ENCODE measurements around the gene PHLPP1.
A peak's percentile ranks its signal among the peaks of the same experiment; 100 is the strongest.
"Not testable (repeated sequence)": the region's sequence is repeated elsewhere in the genome, so short reads cannot be mapped to it uniquely, and the experiment has no call there.

The PHLPP1 gene

DNA sequence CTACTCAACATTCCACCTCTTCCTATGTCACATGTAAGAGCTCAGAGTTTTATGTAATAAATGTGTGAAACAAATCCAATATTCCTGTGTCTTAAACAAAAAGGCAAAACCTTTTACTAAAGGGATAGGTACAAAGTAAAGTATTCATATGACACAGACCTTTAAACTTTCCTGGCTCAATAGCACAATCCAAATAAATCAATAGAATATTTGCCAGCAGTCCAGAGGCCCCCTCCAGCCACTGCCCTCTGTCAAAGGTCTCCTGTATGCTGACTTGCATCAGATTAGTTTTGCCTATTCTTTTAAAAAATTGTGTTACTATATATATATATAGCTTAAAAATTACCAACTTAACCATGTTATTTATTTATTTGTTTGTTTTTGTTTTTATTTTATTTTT lies 17.7 kb upstream of the PHLPP1 start:
- Histone ChIP-seq H3K4me1 (ENCODE audit: control insufficient read depth in 1 of 2, insufficient read depth in 2 of 2, low read length in 2 of 2) (no peaks in the 10 kb centered on the region), H3K9ac (ENCODE audit: low read depth in 1 of 2, low read length in 2 of 2) (no peak overlapping the region), H3K4me3 (ENCODE audit: low read depth in 1 of 2, low read length in 2 of 2) (no peak overlapping the region), H3K27ac (ENCODE audit: low read depth, low read length) (no peak overlapping the region), H3K36me3 (ENCODE audit: control insufficient read depth in 1 of 2, insufficient read depth in 2 of 2, low read length in 2 of 2) (no peaks in the 10 kb centered on the region), H3K9me3 (ENCODE audit: control insufficient read depth in 1 of 2, low read length in 2 of 2) (no peaks in the 10 kb centered on the region), H3K27me3 (ENCODE audit: control insufficient read depth in 1 of 2, insufficient read depth in 2 of 2, low read length in 2 of 2) (no peaks in the 10 kb centered on the region)

DNA sequence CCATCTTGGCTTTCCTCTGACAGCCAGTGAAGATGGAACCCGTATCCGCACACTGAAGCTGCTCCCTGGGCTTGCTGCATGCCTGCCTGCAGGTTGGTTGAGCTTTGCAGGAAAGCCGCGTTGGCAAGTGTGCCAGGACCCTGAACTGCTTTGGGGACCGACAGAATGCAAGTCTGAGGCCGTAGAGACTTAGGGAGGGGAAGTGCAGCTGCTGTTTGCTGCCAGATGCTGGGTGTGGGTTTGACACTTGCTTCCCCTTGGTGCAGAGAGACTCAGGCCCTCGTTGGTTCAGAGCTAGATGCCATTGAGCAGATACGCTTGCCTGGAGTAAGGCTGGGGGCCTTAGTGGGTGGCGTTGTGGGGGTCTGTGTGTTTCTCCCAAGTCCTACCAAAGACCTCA lies 13.1 kb upstream of the PHLPP1 start:
- H3K4me1 ChIP-seq (ENCODE audit: control insufficient read depth in 1 of 2, insufficient read depth in 2 of 2, low read length in 2 of 2): no peaks in the 10 kb centered on the region
- no peaks in the 10 kb centered on the region for H3K36me3 ChIP-seq (ENCODE audit: control insufficient read depth in 1 of 2, insufficient read depth in 2 of 2, low read length in 2 of 2)
- no peaks in the 10 kb centered on the region for H3K9me3 ChIP-seq (ENCODE audit: control insufficient read depth in 1 of 2, low read length in 2 of 2)
- no peak overlapping the region for H3K4me3 ChIP-seq (ENCODE audit: low read depth in 1 of 2, low read length in 2 of 2)
- no peaks in the 10 kb centered on the region for H3K27me3 ChIP-seq (ENCODE audit: control insufficient read depth in 1 of 2, insufficient read depth in 2 of 2, low read length in 2 of 2)
- no peak overlapping the region for H3K9ac ChIP-seq (ENCODE audit: low read depth in 1 of 2, low read length in 2 of 2)
- H3K27ac ChIP-seq (ENCODE audit: low read depth, low read length): no peak overlapping the region

DNA sequence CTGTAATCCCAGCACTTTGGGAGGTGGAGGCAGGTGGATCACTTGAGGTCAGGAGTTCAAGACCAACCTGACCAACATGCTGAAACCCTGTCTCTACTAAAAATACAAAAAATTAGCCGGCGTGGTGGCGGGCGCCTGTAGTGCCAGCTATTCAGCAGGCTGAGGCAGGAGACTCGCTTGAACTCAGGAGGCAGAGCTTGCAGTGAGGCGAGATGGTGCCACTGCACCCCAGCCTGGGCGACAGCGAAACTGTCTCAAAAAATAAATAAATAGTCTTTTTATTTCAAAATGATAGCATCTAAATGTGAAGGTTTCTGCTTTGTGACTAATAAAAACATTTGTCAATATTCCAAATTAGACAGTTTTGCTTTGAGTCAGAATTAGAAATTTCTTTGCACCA lies 8.5 kb upstream of the PHLPP1 start:
- not testable (repeated sequence) for H3K9ac ChIP-seq (ENCODE audit: low read depth in 1 of 2, low read length in 2 of 2); H3K9me3 ChIP-seq (ENCODE audit: control insufficient read depth in 1 of 2, low read length in 2 of 2); H3K36me3 ChIP-seq (ENCODE audit: control insufficient read depth in 1 of 2, insufficient read depth in 2 of 2, low read length in 2 of 2); H3K27me3 ChIP-seq (ENCODE audit: control insufficient read depth in 1 of 2, insufficient read depth in 2 of 2, low read length in 2 of 2); H3K4me3 ChIP-seq (ENCODE audit: low read depth in 1 of 2, low read length in 2 of 2); H3K4me1 ChIP-seq (ENCODE audit: control insufficient read depth in 1 of 2, insufficient read depth in 2 of 2, low read length in 2 of 2); H3K27ac ChIP-seq (ENCODE audit: low read depth, low read length)

DNA sequence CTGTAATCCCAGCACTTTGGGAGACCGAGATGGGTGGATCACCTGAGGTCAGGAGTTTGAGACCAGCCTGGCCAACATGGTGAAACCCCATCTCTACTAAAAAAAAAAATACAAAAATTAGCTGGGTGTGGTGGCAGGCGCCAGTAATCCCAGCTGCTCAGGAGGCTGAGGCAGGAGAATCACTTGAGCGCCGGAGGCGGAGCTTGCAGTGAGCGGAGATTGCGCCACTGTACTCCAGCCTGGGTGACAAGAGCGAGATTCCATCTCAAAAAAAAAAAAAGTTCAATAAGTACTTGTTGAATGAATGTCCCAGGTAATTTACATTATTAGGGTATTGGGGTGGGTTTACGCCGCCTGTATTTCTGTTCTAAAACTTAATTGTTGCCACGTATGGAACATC lies 5.4 kb upstream of the PHLPP1 start:
- not testable (repeated sequence) for H3K36me3 ChIP-seq (ENCODE audit: control insufficient read depth in 1 of 2, insufficient read depth in 2 of 2, low read length in 2 of 2); H3K4me1 ChIP-seq (ENCODE audit: control insufficient read depth in 1 of 2, insufficient read depth in 2 of 2, low read length in 2 of 2); H3K27me3 ChIP-seq (ENCODE audit: control insufficient read depth in 1 of 2, insufficient read depth in 2 of 2, low read length in 2 of 2); H3K4me3 ChIP-seq (ENCODE audit: low read depth in 1 of 2, low read length in 2 of 2); H3K9me3 ChIP-seq (ENCODE audit: control insufficient read depth in 1 of 2, low read length in 2 of 2); H3K27ac ChIP-seq (ENCODE audit: low read depth, low read length); H3K9ac ChIP-seq (ENCODE audit: low read depth in 1 of 2, low read length in 2 of 2)

DNA sequence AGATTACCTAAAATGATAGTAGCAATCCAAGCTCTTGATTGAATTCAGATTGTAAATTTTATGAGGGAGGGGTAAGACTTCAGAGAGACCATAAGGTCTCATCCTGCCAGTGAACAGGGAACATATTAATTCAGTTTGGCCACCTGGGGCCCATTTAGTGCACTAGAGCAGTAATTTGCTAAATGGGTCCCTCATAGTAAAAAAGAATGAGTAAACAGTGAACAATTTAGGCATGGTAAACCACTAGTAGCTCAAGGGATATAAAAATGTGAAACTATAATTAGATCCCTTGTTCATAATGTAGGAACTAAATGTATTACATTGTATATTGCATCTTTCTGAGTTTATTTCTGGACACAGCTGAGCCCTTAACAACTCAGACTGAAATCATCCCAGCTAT lies 4.9 kb upstream of the PHLPP1 start:
- Histone ChIP-seq H3K4me3 (ENCODE audit: low read depth in 1 of 2, low read length in 2 of 2) (no peak overlapping the region), H3K4me1 (ENCODE audit: control insufficient read depth in 1 of 2, insufficient read depth in 2 of 2, low read length in 2 of 2) (peaks cover 4% of the 10 kb centered on the region in 2 donors), H3K9ac (ENCODE audit: low read depth in 1 of 2, low read length in 2 of 2) (no peak overlapping the region), H3K36me3 (ENCODE audit: control insufficient read depth in 1 of 2, insufficient read depth in 2 of 2, low read length in 2 of 2) (no peaks in the 10 kb centered on the region), H3K9me3 (ENCODE audit: control insufficient read depth in 1 of 2, low read length in 2 of 2) (no peaks in the 10 kb centered on the region), H3K27me3 (ENCODE audit: control insufficient read depth in 1 of 2, insufficient read depth in 2 of 2, low read length in 2 of 2) (no peaks in the 10 kb centered on the region), H3K27ac (ENCODE audit: low read depth, low read length) (no peak overlapping the region)

DNA sequence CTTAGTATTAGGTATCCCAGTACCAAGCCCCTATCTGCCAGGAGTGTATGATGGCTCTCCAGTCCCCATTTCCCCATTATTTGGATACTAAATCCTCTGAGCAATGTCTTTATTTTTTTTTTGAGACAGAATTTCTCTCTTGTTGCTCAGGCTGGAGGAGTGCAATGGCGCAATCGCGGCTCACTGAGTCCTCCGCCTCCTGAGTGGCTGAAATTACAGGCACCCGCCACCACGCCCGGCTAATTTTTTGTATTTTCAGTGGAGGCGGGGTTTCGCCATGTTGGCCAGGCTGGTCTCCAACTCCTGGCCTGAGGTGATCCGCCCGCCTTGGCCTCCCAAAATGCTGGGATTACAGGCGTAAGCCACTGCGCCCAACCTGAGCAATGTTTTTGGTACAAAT lies 3.6 kb upstream of the PHLPP1 start:
- Histone ChIP-seq H3K9ac (ENCODE audit: low read depth in 1 of 2, low read length in 2 of 2) (no peak overlapping the region), H3K9me3 (ENCODE audit: control insufficient read depth in 1 of 2, low read length in 2 of 2) (no peaks in the 10 kb centered on the region), H3K4me1 (ENCODE audit: control insufficient read depth in 1 of 2, insufficient read depth in 2 of 2, low read length in 2 of 2) (peaks cover 4% of the 10 kb centered on the region in 2 donors), H3K4me3 (ENCODE audit: low read depth in 1 of 2, low read length in 2 of 2) (no peak overlapping the region), H3K27ac (ENCODE audit: low read depth, low read length) (no peak overlapping the region), H3K27me3 (ENCODE audit: control insufficient read depth in 1 of 2, insufficient read depth in 2 of 2, low read length in 2 of 2) (no peaks in the 10 kb centered on the region), H3K36me3 (ENCODE audit: control insufficient read depth in 1 of 2, insufficient read depth in 2 of 2, low read length in 2 of 2) (no peaks in the 10 kb centered on the region)

DNA sequence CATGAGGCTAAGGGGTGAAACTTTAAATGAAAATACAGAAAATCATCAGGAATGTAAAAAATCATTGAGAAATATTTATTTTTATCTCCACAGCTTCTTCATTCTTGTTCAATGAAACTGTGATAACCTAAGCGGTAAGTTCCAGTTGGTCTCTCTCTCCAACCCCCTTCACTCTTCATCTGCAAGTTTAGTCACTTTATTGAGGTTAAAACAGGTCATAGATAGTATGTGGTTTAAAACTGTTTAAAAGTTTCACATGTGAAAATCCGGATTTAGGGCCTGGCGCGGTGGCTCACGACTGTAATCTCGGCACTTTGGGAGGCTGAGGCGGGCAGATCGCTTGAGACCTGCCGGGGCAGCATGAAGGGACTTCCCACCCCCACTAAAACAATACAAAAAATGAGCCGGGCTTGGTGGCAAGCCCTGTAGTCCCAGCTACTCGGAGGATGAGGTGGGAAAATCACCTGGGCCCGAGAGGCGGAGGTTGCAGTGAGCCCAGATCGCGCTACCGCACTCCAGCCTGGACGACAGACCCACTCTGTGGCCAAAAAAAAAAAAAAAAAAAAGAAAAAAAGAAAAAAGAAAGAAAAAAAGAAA lies 1.6 kb upstream of the PHLPP1 start:
- Histone ChIP-seq H3K27ac (ENCODE audit: low read depth, low read length) (no peak overlapping the region), H3K36me3 (ENCODE audit: control insufficient read depth in 1 of 2, insufficient read depth in 2 of 2, low read length in 2 of 2) (no peaks in the 10 kb centered on the region), H3K4me1 (ENCODE audit: control insufficient read depth in 1 of 2, insufficient read depth in 2 of 2, low read length in 2 of 2) (peaks cover 4 to 11% of the 10 kb centered on the region in 2 donors), H3K9ac (ENCODE audit: low read depth in 1 of 2, low read length in 2 of 2) (no peak overlapping the region), H3K4me3 (ENCODE audit: low read depth in 1 of 2, low read length in 2 of 2) (no peak overlapping the region), H3K9me3 (ENCODE audit: control insufficient read depth in 1 of 2, low read length in 2 of 2) (no peaks in the 10 kb centered on the region), H3K27me3 (ENCODE audit: control insufficient read depth in 1 of 2, insufficient read depth in 2 of 2, low read length in 2 of 2) (no peaks in the 10 kb centered on the region)

DNA sequence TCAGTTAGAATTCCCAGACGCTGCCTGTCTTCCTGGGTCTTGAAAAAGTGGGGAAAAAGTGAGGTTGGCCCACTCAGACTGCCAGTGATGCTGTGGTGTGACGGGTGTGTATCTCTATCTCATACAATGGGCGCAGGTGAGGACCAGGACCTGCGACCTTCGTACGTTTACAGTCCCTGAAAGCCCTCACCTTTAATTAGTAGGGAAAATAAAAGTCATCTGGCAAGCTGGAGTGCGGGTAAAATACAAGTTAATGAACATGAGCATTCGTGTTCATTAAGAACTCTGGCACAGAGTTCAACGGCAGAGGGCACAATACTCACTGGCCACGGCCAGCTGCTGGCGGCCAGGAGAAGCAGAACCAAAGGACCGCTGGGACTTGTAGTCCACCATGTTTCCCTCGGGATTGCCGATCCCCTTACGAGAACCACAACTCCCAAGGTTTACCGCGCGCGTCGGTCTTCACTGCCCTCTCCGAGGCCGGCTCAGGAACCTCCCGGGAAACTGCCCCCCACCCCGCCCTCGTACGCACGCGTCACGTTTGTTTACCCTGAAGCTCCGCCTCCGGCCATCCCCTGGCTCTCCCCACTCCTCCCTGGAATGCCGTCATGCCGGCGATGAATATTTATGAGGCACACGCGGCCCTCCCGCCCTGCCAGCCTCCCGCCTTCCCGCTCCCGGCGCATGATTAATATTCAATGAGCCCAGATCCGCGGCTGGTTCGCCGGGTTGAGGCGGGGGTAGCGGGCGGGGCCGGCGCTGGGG lies 488 bp upstream of the PHLPP1 start:
- Histone ChIP-seq H3K27me3 (ENCODE audit: control insufficient read depth in 1 of 2, insufficient read depth in 2 of 2, low read length in 2 of 2) (no peaks in the 10 kb centered on the region), H3K9ac (ENCODE audit: low read depth in 1 of 2, low read length in 2 of 2) (peak overlapping the region; percentile 62 to 64)

DNA sequence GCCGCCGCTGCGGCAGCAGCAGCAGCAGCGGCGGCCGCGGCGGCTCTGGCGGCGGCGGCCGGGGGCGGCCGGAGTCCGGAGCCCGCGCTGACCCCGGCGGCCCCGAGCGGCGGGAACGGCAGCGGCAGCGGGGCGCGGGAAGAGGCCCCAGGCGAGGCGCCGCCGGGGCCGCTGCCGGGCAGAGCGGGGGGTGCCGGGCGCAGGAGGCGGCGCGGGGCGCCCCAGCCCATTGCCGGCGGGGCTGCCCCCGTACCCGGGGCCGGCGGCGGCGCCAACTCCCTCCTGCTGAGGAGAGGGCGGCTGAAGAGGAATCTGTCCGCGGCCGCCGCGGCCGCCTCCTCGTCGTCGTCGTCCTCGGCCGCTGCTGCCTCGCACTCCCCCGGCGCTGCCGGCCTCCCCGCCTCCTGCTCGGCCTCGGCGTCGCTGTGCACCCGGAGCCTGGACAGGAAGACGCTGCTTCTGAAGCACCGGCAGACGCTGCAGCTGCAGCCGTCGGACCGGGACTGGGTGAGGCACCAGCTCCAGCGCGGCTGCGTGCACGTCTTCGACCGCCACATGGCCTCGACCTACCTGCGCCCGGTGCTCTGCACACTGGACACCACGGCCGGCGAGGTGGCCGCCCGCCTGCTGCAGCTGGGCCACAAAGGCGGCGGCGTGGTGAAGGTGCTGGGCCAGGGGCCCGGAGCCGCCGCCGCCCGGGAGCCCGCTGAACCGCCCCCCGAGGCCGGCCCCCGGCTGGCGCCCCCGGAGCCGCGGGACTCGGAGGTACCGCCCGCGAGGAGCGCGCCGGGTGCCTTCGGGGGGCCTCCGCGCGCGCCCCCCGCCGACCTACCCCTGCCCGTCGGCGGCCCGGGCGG lies 646 bp downstream of the PHLPP1 start:
- Histone ChIP-seq H3K9ac (ENCODE audit: low read depth in 1 of 2, low read length in 2 of 2) (peak overlapping the region; percentile 61 to 84), H3K27ac (ENCODE audit: low read depth, low read length) (peak overlapping the region; percentile 94), H3K9me3 (ENCODE audit: control insufficient read depth in 1 of 2, low read length in 2 of 2) (no peaks in the 10 kb centered on the region), H3K4me1 (ENCODE audit: control insufficient read depth in 1 of 2, insufficient read depth in 2 of 2, low read length in 2 of 2) (peaks cover 4 to 22% of the 10 kb centered on the region in 2 donors), H3K36me3 (ENCODE audit: control insufficient read depth in 1 of 2, insufficient read depth in 2 of 2, low read length in 2 of 2) (no peaks in the 10 kb centered on the region), H3K27me3 (ENCODE audit: control insufficient read depth in 1 of 2, insufficient read depth in 2 of 2, low read length in 2 of 2) (no peaks in the 10 kb centered on the region), H3K4me3 (ENCODE audit: low read depth in 1 of 2, low read length in 2 of 2) (peak overlapping the region; percentile 67 to 84)

More for the DNA sequence above, 488 bp upstream of the PHLPP1 start:
- Histone ChIP-seq H3K36me3 (ENCODE audit: control insufficient read depth in 1 of 2, insufficient read depth in 2 of 2, low read length in 2 of 2) (no peaks in the 10 kb centered on the region), H3K4me3 (ENCODE audit: low read depth in 1 of 2, low read length in 2 of 2) (peak overlapping the region; percentile 59 to 78), H3K4me1 (ENCODE audit: control insufficient read depth in 1 of 2, insufficient read depth in 2 of 2, low read length in 2 of 2) (peaks cover 4 to 22% of the 10 kb centered on the region in 2 donors), H3K27ac (ENCODE audit: low read depth, low read length) (peak overlapping the region; percentile 94), H3K9me3 (ENCODE audit: control insufficient read depth in 1 of 2, low read length in 2 of 2) (no peaks in the 10 kb centered on the region)

DNA sequence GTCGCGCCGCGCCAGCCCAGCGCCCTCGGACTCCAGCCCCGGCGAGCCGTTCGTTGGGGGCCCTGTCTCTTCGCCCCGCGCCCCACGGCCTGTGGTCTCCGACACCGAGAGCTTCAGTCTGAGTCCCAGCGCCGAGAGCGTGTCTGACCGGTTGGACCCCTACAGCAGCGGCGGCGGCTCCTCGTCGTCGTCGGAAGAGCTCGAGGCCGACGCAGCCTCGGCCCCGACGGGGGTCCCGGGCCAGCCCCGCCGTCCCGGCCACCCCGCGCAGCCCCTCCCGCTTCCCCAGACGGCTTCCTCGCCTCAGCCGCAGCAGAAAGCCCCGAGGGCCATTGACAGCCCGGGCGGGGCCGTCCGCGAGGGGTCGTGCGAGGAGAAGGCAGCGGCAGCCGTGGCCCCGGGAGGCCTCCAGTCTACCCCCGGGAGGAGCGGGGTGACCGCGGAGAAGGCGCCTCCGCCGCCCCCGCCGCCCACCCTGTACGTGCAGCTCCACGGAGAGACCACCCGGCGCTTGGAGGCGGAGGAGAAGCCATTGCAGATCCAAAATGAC lies 1.4 kb downstream of the PHLPP1 start:
- Histone ChIP-seq H3K9me3 (ENCODE audit: control insufficient read depth in 1 of 2, low read length in 2 of 2) (no peaks in the 10 kb centered on the region), H3K4me3 (ENCODE audit: low read depth in 1 of 2, low read length in 2 of 2) (peak overlapping the region; percentile 83 to 84), H3K27ac (ENCODE audit: low read depth, low read length) (peak overlapping the region; percentile 65), H3K36me3 (ENCODE audit: control insufficient read depth in 1 of 2, insufficient read depth in 2 of 2, low read length in 2 of 2) (no peaks in the 10 kb centered on the region), H3K4me1 (ENCODE audit: control insufficient read depth in 1 of 2, insufficient read depth in 2 of 2, low read length in 2 of 2) (peaks cover 4 to 22% of the 10 kb centered on the region in 2 donors), H3K9ac (ENCODE audit: low read depth in 1 of 2, low read length in 2 of 2) (peak overlapping the region; percentile 58 to 61), H3K27me3 (ENCODE audit: control insufficient read depth in 1 of 2, insufficient read depth in 2 of 2, low read length in 2 of 2) (no peaks in the 10 kb centered on the region)

All from duodenal mucosa (tissue), 2 donors.